Gastroesophageal sphincter (tissue), 3 donors: Measurements from ENCODE around the gene UGT1A4.

Experiments used
- EP300 ChIP-seq: sonication (generic); formaldehyde crosslinking; IDR thresholded peaks from one replicate; pipeline ENCODE4 v1.6.1; 2017; ENCODE audit warnings: antibody characterized with exemption, mild to moderate bottlenecking
- POLR2A ChIP-seq, 2 donors: fragments of 450-650 bp; IDR thresholded peaks; one replicate each; pipeline ENCODE4 v1.6.1; 2017; ENCODE audit warnings: antibody characterized with exemption in 2 of 2, mild to moderate bottlenecking in 2 of 2, moderate library complexity in 1 of 2
- POLR2AphosphoS5 ChIP-seq: sonication (generic); formaldehyde crosslinking; IDR thresholded peaks from one replicate; pipeline ENCODE4 v1.6.1; 2017; ENCODE audit warnings: antibody characterized with exemption
- TF ChIP-seq, protein P1 (sequence below), 4 experiments: fragments of 200-600 bp in 2 of 4; fragments of 450-650 bp in 2 of 4; sonication (generic) in 1 of 4; IDR thresholded peaks; one replicate each; pipeline ENCODE4 v1.5.1; 2017 to 2019; ENCODE audit warnings: antibody characterized with exemption in 4 of 4, mild to moderate bottlenecking in 2 of 4, moderate library complexity in 2 of 4

DNA sequence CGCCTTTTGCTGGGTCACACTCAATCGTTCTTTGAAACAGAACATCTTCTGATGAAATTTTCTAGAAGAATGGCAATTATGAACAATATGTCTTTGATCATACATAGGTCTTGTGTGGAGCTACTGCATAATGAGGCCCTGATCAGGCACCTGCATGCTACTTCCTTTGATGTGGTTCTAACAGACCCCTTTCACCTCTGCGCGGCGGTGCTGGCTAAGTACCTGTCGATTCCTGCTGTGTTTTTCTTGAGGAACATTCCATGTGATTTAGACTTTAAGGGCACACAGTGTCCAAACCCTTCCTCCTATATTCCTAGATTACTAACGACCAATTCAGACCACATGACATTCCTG, 5.3 kb upstream of the UGT1A4 start:
- TF ChIP-seq, protein P1, sequence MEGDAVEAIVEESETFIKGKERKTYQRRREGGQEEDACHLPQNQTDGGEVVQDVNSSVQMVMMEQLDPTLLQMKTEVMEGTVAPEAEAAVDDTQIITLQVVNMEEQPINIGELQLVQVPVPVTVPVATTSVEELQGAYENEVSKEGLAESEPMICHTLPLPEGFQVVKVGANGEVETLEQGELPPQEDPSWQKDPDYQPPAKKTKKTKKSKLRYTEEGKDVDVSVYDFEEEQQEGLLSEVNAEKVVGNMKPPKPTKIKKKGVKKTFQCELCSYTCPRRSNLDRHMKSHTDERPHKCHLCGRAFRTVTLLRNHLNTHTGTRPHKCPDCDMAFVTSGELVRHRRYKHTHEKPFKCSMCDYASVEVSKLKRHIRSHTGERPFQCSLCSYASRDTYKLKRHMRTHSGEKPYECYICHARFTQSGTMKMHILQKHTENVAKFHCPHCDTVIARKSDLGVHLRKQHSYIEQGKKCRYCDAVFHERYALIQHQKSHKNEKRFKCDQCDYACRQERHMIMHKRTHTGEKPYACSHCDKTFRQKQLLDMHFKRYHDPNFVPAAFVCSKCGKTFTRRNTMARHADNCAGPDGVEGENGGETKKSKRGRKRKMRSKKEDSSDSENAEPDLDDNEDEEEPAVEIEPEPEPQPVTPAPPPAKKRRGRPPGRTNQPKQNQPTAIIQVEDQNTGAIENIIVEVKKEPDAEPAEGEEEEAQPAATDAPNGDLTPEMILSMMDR (IDR thresholded peaks at IDR 0.05) = no peak
- TF ChIP-seq POLR2AphosphoS5 = no peak
- TF ChIP-seq POLR2A (IDR thresholded peaks at IDR 0.05) = no peak
- no peak for TF ChIP-seq EP300
